ENCODE data around the gene MSL3. TPM values are rescaled to one million over a fixed set of nuclear protein-coding genes. Genes with fewer than 3 reads are reported as not detected.

Gene MSL3
- total and polyA plus RNA-seq, 2 of the 13 experiments (the other 11 are each of a cell fraction or from before 2014, with no cell fraction given) = 7.6 to 10.2 TPM

DNA sequence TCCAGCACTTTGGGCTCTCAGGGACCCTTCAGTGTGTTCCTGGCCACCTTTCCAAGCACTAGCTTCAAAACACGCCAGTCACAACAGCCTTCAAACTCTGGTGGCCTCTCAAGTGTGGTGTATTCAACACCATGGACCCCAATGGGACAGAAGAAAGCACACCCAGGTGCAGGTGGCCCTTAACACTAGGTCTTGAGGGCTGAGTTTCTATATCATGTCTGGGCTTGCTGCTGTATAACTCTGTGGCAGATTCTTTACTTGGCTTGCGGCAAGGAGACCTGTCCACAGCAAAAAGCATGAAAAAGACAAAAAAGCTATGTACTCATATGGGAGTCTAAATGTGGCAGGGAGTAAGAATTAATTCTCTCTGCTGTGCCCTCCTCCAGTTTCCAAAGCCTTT lies 23.1 kb downstream of the MSL3 start:
- no peak for ATAC-seq
- BruUV-seq (replicated peaks) = no TSS peak

More for the DNA sequence above, 23.1 kb downstream of the MSL3 start:
- Histone ChIP-seq H3K4me3 (replicated peaks in 1 of 3; ENCODE audit: insufficient read depth in 1 of 3, low read depth in 2 of 3, low read length in 3 of 3) (no peak overlapping the region), H3K27me3 (ENCODE audit: control insufficient read depth in 1 of 2, insufficient read depth in 2 of 2, low read length in 2 of 2) (no peaks in the 10 kb centered on the region), H4K20me1 (ENCODE audit: insufficient read depth, low read length) (no peaks in the 10 kb centered on the region), H2AFZ (ENCODE audit: low read length) (no peak overlapping the region), H3K4me1 (ENCODE audit: insufficient read depth, low read length) (no peaks in the 10 kb centered on the region), H3K27ac (ENCODE audit: extremely low read length, insufficient read depth, low read length) (no peak overlapping the region), H3K79me2 (ENCODE audit: insufficient read depth, low read length) (no peaks in the 10 kb centered on the region), H3K36me3 (replicated peaks in 1 of 2; ENCODE audit: control insufficient read depth in 1 of 2, insufficient read depth in 2 of 2, low read length in 2 of 2) (no peaks in the 10 kb centered on the region), H3K9ac (ENCODE audit: insufficient read depth, low read depth, low read length) (no peak overlapping the region), H3K9me3 (ENCODE audit: low read length) (no peaks in the 10 kb centered on the region), H3K4me2 (ENCODE audit: low read depth, low read length) (no peak overlapping the region)
- in situ Hi-C loops (cut with HindIII; ENCODE audit: extremely low pct_ligation_motif_present, low pct_unique_long_range_greater_than_20kb) (no loop called here), intact Hi-C loops (cut with micrococcal nuclease; ENCODE audit: unreplicated experiment) (no loop called here)
- CTCF ChIA-PET (ENCODE audit: low intra/inter-chr PET ratio, low total read pairs) = no interaction called here
- no CpG with 5 or more reads among the region's 2 CpGs for WGBS (ENCODE audit: low lambda C conversion rate)
- TF ChIP-seq ZNF605 (CRISPR knock-in tag; IDR thresholded peaks at IDR 0.05) (no peak), ZNF12 (CRISPR knock-in tag; IDR thresholded peaks at IDR 0.05) (no peak), ZBTB21 (CRISPR knock-in tag; IDR thresholded peaks at IDR 0.05) (no peak), NRL (CRISPR knock-in tag; IDR thresholded peaks at IDR 0.05; ENCODE audit: borderline replicate concordance) (no peak), ZBTB3 (CRISPR knock-in tag; IDR thresholded peaks at IDR 0.05; ENCODE audit: borderline replicate concordance, low read depth) (no peak), RBFOX2 (IDR thresholded peaks at IDR 0.05; ENCODE audit: low read depth, low read length) (no peak), RARG (CRISPR knock-in tag; IDR thresholded peaks at IDR 0.05; ENCODE audit: low read depth) (no peak), ZNF33B (CRISPR knock-in tag; IDR thresholded peaks at IDR 0.05) (no peak)
- TF ChIP-seq, protein P1, sequence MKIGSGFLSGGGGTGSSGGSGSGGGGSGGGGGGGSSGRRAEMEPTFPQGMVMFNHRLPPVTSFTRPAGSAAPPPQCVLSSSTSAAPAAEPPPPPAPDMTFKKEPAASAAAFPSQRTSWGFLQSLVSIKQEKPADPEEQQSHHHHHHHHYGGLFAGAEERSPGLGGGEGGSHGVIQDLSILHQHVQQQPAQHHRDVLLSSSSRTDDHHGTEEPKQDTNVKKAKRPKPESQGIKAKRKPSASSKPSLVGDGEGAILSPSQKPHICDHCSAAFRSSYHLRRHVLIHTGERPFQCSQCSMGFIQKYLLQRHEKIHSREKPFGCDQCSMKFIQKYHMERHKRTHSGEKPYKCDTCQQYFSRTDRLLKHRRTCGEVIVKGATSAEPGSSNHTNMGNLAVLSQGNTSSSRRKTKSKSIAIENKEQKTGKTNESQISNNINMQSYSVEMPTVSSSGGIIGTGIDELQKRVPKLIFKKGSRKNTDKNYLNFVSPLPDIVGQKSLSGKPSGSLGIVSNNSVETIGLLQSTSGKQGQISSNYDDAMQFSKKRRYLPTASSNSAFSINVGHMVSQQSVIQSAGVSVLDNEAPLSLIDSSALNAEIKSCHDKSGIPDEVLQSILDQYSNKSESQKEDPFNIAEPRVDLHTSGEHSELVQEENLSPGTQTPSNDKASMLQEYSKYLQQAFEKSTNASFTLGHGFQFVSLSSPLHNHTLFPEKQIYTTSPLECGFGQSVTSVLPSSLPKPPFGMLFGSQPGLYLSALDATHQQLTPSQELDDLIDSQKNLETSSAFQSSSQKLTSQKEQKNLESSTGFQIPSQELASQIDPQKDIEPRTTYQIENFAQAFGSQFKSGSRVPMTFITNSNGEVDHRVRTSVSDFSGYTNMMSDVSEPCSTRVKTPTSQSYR (CRISPR knock-in tag; IDR thresholded peaks at IDR 0.05; ENCODE audit: borderline replicate concordance) = no peak
- DNase-seq (ENCODE audit: low spot score) (no peak), FAIRE-seq (no peak)
- POLR2A ChIA-PET = no interaction called here
